Esophagus (tissue), 2 donors: Measurements from ENCODE around the gene GLI2. TPM values are rescaled to one million over a fixed set of nuclear protein-coding genes. Genes with fewer than 3 reads are reported as not detected.

ENCODE experiments used
- H3K27ac ChIP-seq, 2 donors: one replicate each; pipeline ENCODE4 v1.5.1; 2013; ENCODE audit warnings: low read depth in 2 of 2, mild to moderate bottlenecking in 2 of 2, inconsistent platforms in 1 of 2, low read length in 1 of 2, moderate library complexity in 1 of 2
- H3K27me3 ChIP-seq, 2 donors: one replicate each; pipeline ENCODE4 v1.6.1; 2013; ENCODE audit warnings: low read length in 2 of 2, control low read depth in 1 of 2, mild to moderate bottlenecking in 1 of 2; ENCODE audit not compliant: insufficient read depth in 2 of 2, control insufficient read depth in 1 of 2
- H3K36me3 ChIP-seq, 2 donors: one replicate each; pipeline ENCODE4 v1.6.1; 2013; ENCODE audit warnings: low read length in 1 of 2; ENCODE audit not compliant: control insufficient read depth in 2 of 2, insufficient read depth in 2 of 2
- H3K4me1 ChIP-seq, 2 donors: one replicate each; pipeline ENCODE4 v1.6.1; 2013; ENCODE audit warnings: low read length in 1 of 2; ENCODE audit not compliant: control insufficient read depth in 2 of 2, insufficient read depth in 2 of 2
- H3K4me3 ChIP-seq, 2 donors: one replicate each; pipeline ENCODE4 v1.5.1; 2013; ENCODE audit warnings: low read length in 2 of 2, mild to moderate bottlenecking in 2 of 2, low read depth in 1 of 2, moderate library complexity in 1 of 2
- H3K9me3 ChIP-seq, 2 donors: one replicate each; pipeline ENCODE4 v1.6.1; 2013; ENCODE audit warnings: mild to moderate bottlenecking in 2 of 2, low read depth in 1 of 2, low read length in 1 of 2, moderate library complexity in 1 of 2; ENCODE audit not compliant: control insufficient read depth in 2 of 2, insufficient read depth in 1 of 2
- WGBS, 2 donors: extraction: QIAGEN DNeasy Blood & Tissue Kit; methylation state at CpG; one replicate each; pipeline ENCODE4 v1.1.7; 2013; 5-methylcytosine and 5-hydroxymethylcytosine counted together
- polyA plus RNA-seq, 2 donors: library from polyadenylated mRNA; stranded (reverse); fragments of 200-250 nt; gene quantifications; one replicate each; pipeline ENCODE4 v1.2.3, GENCODE V29; 2013
- donor health status: healthy with polysubstance abuse.
- donor health status: Bipolar disorder and iron deficiency.

The GLI2 gene
- polyA plus RNA-seq, 2 donors = 0.31 to 0.35 TPM

- Histone ChIP-seq H3K4me1 (peaks cover 3 to 9% of the 10 kb centered on the region in 2 donors), H3K27ac (peak overlapping the region in 1 of 2 donors; percentile 56), H3K4me3 (no peak overlapping the region), H3K36me3 (no peaks in the 10 kb centered on the region), H3K27me3 (no peaks in the 10 kb centered on the region), H3K9me3 (no peaks in the 10 kb centered on the region)
- 90 to 92% methylated on average over 14 of the region's 14 CpGs for WGBS, 2 donors
These were observed 31.0 kb downstream of the GLI2 start for GRCh38 chr2:120766470-120767351.

- Histone ChIP-seq H3K4me3 (no peak overlapping the region), H3K27ac (no peak overlapping the region), H3K36me3 (no peaks in the 10 kb centered on the region), H3K27me3 (no peaks in the 10 kb centered on the region), H3K4me1 (peaks cover 3 to 9% of the 10 kb centered on the region in 2 donors), H3K9me3 (no peaks in the 10 kb centered on the region)
- 86 to 91% methylated on average over 10 of the region's 10 CpGs for WGBS, 2 donors
These were observed 31.9 kb downstream of the GLI2 start for GRCh38 chr2:120767486-120768005.

- Histone ChIP-seq H3K9me3 (peaks cover 0 to under 1% of the 10 kb centered on the region in 2 donors), H3K27me3 (no peaks in the 10 kb centered on the region), H3K36me3 (no peaks in the 10 kb centered on the region), H3K27ac (no peak overlapping the region), H3K4me3 (no peak overlapping the region), H3K4me1 (peaks cover 3 to 8% of the 10 kb centered on the region in 2 donors)
- 81 to 83% methylated on average over 17 of the region's 17 CpGs for WGBS, 2 donors
These were observed 32.7 kb downstream of the GLI2 start for GRCh38 chr2:120768112-120769048.

- H3K4me3 ChIP-seq = no peak overlapping the region
- peaks cover 2 to 3% of the 10 kb centered on the region in 2 donors for H3K4me1 ChIP-seq
- 87 to 91% methylated on average over 11 of the region's 11 CpGs for WGBS, 2 donors
These were observed 33.6 kb downstream of the GLI2 start for GRCh38 chr2:120769076-120769786.

GRCh38 chr2:120769787-120770120, 34.1 kb downstream of the GLI2 start:
- no peak overlapping the region for H3K27ac ChIP-seq
- H3K27me3 ChIP-seq = no peaks in the 10 kb centered on the region
- H3K4me1 ChIP-seq = peaks cover 2 to 3% of the 10 kb centered on the region in 2 donors
- 83 to 89% methylated on average over 2 of the region's 2 CpGs for WGBS, 2 donors
- H3K36me3 ChIP-seq = no peaks in the 10 kb centered on the region
- H3K9me3 ChIP-seq = peaks cover 0 to 3% of the 10 kb centered on the region in 2 donors
- H3K4me3 ChIP-seq = no peak overlapping the region

More at GRCh38 chr2:120769076-120769786, 33.6 kb downstream of the GLI2 start:
- peaks cover 0 to 3% of the 10 kb centered on the region in 2 donors for H3K9me3 ChIP-seq
- no peak overlapping the region for H3K27ac ChIP-seq
- no peaks in the 10 kb centered on the region for H3K36me3 ChIP-seq
- H3K27me3 ChIP-seq = no peaks in the 10 kb centered on the region

- 90 to 91% methylated on average over 4 of the region's 4 CpGs for WGBS, 2 donors
- Histone ChIP-seq H3K27ac (no peak overlapping the region), H3K4me1 (peaks cover 0 to 3% of the 10 kb centered on the region in 2 donors), H3K36me3 (no peaks in the 10 kb centered on the region), H3K27me3 (no peaks in the 10 kb centered on the region), H3K4me3 (no peak overlapping the region), H3K9me3 (peaks cover 0 to 3% of the 10 kb centered on the region in 2 donors)
These were observed 34.5 kb downstream of the GLI2 start for GRCh38 chr2:120770176-120770575.

GRCh38 chr2:120770641-120771040, 35.0 kb downstream of the GLI2 start:
- H3K27me3 ChIP-seq = no peaks in the 10 kb centered on the region
- H3K4me3 ChIP-seq = no peak overlapping the region
- WGBS, 2 donors = 90% methylated on average over 6 of the region's 6 CpGs
- no peaks in the 10 kb centered on the region for H3K36me3 ChIP-seq
- peaks cover 0 to 3% of the 10 kb centered on the region in 2 donors for H3K4me1 ChIP-seq
- H3K27ac ChIP-seq = no peak overlapping the region
- peaks cover 0 to 3% of the 10 kb centered on the region in 2 donors for H3K9me3 ChIP-seq

GRCh38 chr2:120771111-120771780, 35.6 kb downstream of the GLI2 start:
- H3K4me3 ChIP-seq = no peak overlapping the region
- peaks cover 0 to 3% of the 10 kb centered on the region in 2 donors for H3K9me3 ChIP-seq
- 69 to 79% methylated on average over 14 of the region's 14 CpGs for WGBS, 2 donors
- H3K36me3 ChIP-seq = no peaks in the 10 kb centered on the region
- H3K27ac ChIP-seq = no peak overlapping the region
- H3K4me1 ChIP-seq = no peaks in the 10 kb centered on the region
- no peaks in the 10 kb centered on the region for H3K27me3 ChIP-seq
